Measurements from ENCODE around the gene GPRASP2. TPM values are rescaled to one million over a fixed set of nuclear protein-coding genes. Genes with fewer than 3 reads are reported as not detected.
"Not testable (repeated sequence)": the region's sequence is repeated elsewhere in the genome, so short reads cannot be mapped to it uniquely, and the experiment has no call there.

The GPRASP2 gene
- total RNA-seq, 6 experiments from 2014 or later = 7.9 to 15.0 (median 12.4) TPM

GRCh38 chrX:102711872-102712215 is 404 bp upstream of the GPRASP2 start:
- Mint-ChIP-seq H3K4me3 (peak overlapping the region; percentile 60; the same call in 1 of the 2 replicates), H3K27ac (no peak overlapping the region)
- TF ChIP-seq CTCF (IDR thresholded peaks at IDR 0.05) = no peak

GRCh38 chrX:102712981-102713625 is 855 bp downstream of the GPRASP2 start:
- Mint-ChIP-seq H3K9me3 (no peaks in the 10 kb centered on the region), H3K4me1 (ENCODE audit: low read depth) (no peaks in the 10 kb centered on the region; the same call in 1 of the 2 replicates), H3K27ac (peak overlapping the region; percentile 78), H3K27me3 (ENCODE audit: insufficient read depth) (peaks cover 5% of the 10 kb centered on the region), H3K36me3 (ENCODE audit: low read depth) (no peaks in the 10 kb centered on the region), H3K4me3 (peak overlapping the region; percentile 93)
- DNase-seq = peak; percentile 5
- peak; percentile 73 for TF ChIP-seq CTCF (IDR thresholded peaks at IDR 0.05)

More at GRCh38 chrX:102711872-102712215, 404 bp upstream of the GPRASP2 start:
- H3K4me1 Mint-ChIP-seq (ENCODE audit: low read depth) = no peaks in the 10 kb centered on the region; the same call in 1 of the 2 replicates
- no peaks in the 10 kb centered on the region for H3K36me3 Mint-ChIP-seq (ENCODE audit: low read depth)
- H3K9me3 Mint-ChIP-seq = no peaks in the 10 kb centered on the region
- peaks cover 5% of the 10 kb centered on the region for H3K27me3 Mint-ChIP-seq (ENCODE audit: insufficient read depth)
- DNase-seq = no peak

- Mint-ChIP-seq H3K36me3 (ENCODE audit: low read depth) (no peaks in the 10 kb centered on the region), H3K9me3 (no peaks in the 10 kb centered on the region), H3K27me3 (ENCODE audit: insufficient read depth) (peaks cover 5% of the 10 kb centered on the region), H3K4me3 (no peak overlapping the region), H3K4me1 (ENCODE audit: low read depth) (no peaks in the 10 kb centered on the region; the same call in 1 of the 2 replicates), H3K27ac (no peak overlapping the region)
- no peak for DNase-seq
- peak; percentile 50 for TF ChIP-seq CTCF (IDR thresholded peaks at IDR 0.05)
These were observed 2.7 kb downstream of the GPRASP2 start for GRCh38 chrX:102714994-102715393.

DNA sequence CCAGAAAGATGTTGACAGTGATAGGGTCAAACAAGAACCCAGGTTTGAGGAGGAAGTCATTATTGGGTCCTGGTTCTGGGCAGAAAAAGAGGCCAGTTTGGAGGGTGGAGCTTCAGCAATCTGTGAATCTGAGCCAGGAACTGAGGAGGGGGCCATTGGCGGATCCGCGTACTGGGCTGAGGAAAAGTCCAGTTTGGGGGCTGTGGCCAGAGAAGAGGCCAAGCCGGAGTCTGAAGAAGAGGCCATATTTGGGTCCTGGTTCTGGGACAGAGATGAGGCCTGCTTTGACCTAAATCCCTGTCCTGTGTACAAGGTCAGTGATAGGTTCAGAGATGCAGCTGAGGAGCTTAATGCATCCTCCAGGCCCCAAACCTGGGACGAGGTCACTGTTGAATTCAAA is 3.7 kb downstream of the GPRASP2 start:
- no peaks in the 10 kb centered on the region for H3K9me3 Mint-ChIP-seq
- TF ChIP-seq CTCF (IDR thresholded peaks at IDR 0.05) = no peak
- H3K27ac Mint-ChIP-seq = no peak overlapping the region
- peaks cover 7% of the 10 kb centered on the region for H3K27me3 Mint-ChIP-seq (ENCODE audit: insufficient read depth)
- H3K4me1 Mint-ChIP-seq (ENCODE audit: low read depth) = peaks cover 4% of the 10 kb centered on the region
- H3K36me3 Mint-ChIP-seq (ENCODE audit: low read depth) = no peaks in the 10 kb centered on the region
- no peak overlapping the region for H3K4me3 Mint-ChIP-seq
- no peak for DNase-seq

- no peak for TF ChIP-seq CTCF (IDR thresholded peaks at IDR 0.05)
- H3K4me1 Mint-ChIP-seq (ENCODE audit: low read depth) = peaks cover 13% of the 10 kb centered on the region
- peaks cover 2% of the 10 kb centered on the region; the same call in 1 of the 2 replicates for H3K27me3 Mint-ChIP-seq (ENCODE audit: insufficient read depth)
- peak within 1 kb of the TSS; percentile 92 for H3K4me3 Mint-ChIP-seq
- no peaks in the 10 kb centered on the region for H3K9me3 Mint-ChIP-seq
- no peak for DNase-seq
- H3K36me3 Mint-ChIP-seq (ENCODE audit: low read depth) = no peaks in the 10 kb centered on the region
- peak within 1 kb of the TSS; percentile 75 for H3K27ac Mint-ChIP-seq
These were observed 8.3 kb downstream of the GPRASP2 start, which contains the start of gene GPRASP3 for GRCh38 chrX:102720237-102721168. Gene GPRASP3, plus strand, starts transcription at chrX:102720743. Its CDS starts 28,253 bp downstream, at chrX:102748996.

DNA sequence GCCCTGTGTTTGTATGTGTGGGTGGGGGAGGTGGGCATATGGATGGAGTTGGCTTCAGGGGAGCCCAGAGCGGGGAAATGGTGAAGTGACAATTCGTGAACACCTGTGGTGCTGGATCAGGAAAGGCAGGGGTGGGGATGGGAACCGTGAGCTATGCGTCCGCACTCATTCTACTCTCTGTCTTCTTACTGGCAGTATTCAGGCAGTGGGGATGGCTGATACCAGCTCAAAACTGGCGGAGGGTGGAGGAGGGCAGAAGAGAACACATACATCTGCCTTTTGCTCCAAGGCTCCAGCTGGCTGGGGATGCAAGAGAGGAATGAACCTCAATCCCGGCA is 8.9 kb downstream of the GPRASP2 start:
- H3K27me3 Mint-ChIP-seq (ENCODE audit: insufficient read depth); DNase-seq; H3K36me3 Mint-ChIP-seq (ENCODE audit: low read depth); H3K9me3 Mint-ChIP-seq: not testable (repeated sequence)
- peaks cover 13% of the 10 kb centered on the region for H3K4me1 Mint-ChIP-seq (ENCODE audit: low read depth)
- H3K27ac Mint-ChIP-seq = peak overlapping the region; percentile 11; the same call in 1 of the 2 replicates
- H3K4me3 Mint-ChIP-seq = peak overlapping the region; percentile 92; the same call in 1 of the 2 replicates
